CD4-positive, alpha-beta T cell treated with Interferon gamma for 1 hour (primary cell): ENCODE measurements around the gene SIX1.

Source experiments
- DNase-seq: peaks from one replicate; pipeline ENCODE4 v3.0.0-alpha.2; 2020

SIX1 gene

DNA sequence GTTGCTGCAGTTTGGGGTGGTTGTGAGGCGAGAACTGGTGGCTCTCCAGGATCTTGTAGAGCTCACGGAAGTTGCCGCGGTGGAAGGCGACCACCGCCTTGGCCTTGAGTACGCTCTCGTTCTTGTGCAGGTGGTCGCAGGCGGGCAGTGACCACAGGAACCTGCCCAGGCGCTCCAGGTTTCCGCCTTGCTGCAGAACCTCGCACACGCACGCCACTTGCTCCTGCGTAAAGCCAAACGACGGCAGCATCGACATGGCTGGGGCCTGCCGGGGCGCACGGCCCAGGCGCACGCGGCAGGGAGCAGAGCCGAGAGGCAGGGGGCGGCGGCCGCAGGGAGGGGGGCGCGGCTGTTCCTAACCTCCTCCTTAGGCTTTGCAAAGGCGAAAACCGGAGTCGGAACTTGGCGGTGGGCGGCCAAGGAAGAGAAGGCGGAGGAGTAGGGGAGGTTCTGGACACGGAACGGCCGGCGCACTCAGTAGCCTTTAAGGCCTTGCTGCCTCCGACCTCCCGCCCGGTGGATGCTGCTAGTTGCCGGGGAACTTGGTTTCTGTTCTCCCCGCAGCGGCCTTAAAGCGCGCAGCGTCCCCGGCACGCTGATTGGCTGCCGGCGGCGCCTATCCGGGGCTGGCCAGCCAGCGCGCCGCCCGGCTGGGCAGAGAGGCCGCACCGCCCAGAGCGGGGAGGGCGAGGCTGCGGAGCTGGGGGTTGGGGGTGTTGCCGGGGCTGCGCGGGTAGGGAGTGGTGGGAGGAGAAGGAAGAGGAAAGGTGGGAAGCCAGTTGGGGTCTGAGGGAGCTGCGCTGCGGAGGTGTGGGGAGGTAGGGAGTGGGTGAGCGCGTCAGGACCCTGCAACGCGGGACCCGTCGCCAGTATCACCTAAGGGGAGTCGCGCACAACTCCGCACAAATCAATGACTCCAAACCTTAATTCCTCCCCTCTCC, at the start of gene SIX1:
SIX1 (minus strand) TSS at position 544 of the 941 bp plus-strand sequence; CDS start at position 256, 288 bp downstream.
- no peak for DNase-seq

DNA sequence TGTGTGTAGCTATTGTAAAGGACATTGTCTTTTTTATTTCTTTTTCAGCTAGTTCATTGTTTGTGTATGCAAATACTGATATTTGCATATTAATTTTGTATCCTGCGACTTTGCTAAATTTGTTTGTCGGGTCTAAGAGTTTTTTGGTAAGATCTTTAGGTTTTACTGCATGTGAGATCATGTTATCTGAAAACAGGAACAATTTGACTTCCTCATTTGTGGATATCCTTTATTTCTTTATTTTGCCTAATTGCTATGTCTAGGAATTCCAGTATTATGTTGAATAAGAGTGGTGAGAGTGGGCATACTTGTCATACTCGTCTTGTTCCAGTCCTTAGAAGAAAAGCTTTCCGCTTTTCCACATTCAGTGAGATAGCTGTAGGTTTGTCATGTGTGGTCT, 46.0 kb upstream of the SIX1 start:
- DNase-seq: no peak

DNA sequence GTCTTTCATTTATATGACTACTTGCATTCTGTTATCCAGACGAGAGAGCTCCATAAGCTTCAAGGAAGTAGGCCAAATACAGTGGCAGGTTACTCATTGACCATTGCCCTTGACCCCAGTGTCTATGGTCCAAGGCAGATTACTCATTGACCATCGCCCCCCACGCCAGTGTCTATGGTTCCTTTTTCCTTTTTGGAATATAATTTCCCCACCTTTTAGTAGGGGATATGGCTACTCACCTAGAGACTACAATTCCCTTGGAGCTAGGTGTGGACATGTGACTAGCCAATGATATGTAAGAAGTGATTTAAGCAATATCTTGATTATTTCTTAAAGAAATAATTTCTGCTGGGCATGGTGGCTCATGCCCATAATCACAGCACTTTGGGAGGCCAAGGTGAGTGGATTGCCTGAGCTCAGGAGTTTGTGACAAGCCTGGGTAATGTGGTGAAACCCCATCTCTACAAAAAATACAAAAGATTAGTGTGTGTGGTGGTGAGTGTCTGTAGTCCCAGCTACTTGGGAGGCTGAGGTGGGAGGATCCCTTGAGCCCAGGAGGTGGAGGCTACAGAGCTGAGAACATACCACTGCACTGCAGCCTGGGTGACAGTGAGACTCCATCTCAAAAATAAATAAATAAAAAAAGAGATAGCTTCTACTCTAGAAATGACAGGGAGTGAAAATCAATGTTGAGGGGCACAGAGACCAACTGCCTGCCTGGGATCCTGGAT, 42.3 kb upstream of the SIX1 start:
- DNase-seq: no peak

DNA sequence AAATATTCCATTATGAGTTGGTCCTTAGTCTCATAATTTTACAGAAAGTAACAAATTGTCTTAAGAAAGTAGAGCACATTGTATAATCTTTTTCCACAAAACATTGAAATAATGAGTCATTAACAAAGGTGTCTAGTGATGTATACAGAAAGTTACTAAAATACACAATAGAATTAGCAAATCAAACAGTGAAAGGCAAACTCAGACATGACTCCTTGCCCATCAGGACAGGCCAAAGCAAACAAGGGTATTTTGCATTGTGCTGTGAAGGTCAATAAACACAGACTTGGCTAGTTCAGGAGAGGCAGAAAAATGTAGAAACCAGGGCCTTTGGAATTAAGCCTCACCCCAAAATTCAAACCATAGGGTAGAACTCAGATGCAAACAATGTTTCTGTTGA, 37.6 kb upstream of the SIX1 start:
- no peak for DNase-seq

DNA sequence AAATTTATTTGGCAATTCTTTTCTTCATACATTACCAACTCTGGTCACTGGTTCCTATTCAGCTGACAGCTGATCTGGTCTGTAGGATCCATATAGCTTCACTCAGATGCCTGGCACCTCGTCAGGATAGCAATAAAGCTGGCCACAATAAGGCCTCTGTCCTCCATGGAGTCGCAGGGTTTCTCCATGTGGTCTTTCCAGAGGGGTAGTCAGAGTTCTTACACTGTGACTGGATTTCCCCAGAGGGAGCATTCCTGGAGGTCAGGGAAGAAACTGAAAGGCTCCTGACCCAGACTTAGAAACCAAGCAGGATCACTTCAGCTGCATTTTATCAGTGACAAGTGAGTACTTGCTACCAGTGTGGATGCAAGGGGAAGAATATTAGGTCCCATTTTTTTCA, 34.9 kb upstream of the SIX1 start:
- DNase-seq: no peak

DNA sequence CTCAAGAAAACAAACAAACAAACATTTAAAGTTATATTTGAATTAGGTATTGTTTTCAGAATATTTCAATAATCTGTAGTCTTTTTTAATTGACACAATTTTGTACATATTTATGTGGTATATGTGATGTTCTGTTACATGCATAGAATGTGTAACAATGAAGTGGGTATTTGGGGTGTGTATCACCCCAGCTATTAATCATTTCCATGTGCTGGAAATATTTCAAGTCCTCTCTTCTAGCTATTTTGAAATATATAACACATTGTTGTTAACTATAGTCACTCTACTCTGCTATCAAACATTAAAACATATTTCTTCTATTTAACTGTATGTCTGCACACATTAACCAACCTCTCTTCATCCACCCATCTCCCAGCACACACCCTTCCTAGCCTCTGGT, 32.0 kb upstream of the SIX1 start:
- DNase-seq: no peak

DNA sequence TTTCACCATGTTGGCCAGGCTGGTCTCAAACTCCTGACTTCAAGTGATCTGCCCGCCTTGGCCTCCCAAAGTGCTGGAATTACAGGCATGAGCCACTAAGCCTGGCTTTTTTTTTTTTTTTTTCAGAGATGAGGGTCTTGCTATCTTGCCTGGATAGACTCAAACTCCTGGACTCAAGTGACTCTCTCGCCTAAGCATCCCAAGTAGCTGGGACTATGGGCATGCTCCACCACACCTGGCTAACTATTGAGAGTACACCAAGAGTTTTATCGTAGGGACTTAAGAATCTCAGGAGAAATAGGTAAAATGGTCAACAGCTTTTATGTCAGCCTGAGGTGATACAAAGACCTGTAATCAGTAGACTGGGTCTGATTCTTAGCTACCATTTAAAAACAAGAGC, 31.2 kb upstream of the SIX1 start:
- no peak for DNase-seq

DNA sequence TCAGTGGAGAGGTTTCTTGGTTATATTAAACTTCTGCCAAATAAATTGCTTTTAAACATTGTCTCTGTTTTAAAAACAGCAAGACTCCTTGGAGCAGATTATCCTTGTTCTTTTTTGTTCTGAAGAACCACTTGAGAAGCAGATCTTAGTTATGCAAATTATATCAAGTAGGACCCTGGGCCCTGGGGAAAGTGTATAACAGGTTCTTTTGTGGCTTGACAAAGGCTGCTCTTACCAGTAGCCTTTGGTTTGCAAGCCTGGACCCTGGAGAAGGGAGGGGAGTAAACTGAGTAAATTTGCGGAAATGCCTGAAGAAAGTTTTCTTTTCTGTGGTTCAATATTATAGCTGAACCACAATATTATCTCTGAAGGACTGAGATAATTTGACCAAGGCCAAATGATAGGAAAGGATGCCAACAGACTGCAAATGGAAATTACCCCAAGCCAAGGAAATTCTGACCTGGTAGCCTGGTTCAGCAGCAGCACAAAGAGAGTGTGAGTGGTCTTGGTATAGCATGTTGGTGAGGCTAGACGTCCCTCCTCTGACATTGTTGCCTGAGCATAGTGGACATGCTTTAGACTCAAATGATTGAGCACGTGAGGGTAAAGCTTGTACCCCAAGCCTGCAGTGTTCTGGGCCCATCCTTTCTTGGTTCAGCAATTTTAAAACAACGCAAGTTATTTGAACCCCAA, 30.4 kb upstream of the SIX1 start:
- DNase-seq: no peak

DNA sequence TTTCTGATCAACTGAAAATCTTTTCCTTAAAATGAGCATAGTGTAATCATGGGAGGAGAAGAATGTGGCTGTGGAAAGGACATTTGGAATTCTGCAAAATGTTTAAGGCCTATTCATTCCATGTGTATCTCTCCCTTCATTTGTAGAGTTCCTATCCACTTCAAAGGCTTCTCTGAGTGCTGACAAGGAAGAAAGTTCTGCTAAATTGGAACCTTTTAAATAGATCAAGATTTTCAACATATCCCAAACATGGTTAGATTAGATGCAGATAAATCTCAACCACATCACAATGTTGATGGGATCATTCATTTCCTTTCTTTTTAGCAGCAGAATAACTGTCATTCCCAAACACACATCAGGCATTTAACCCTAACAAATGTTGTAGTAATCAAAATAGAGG, 28.4 kb upstream of the SIX1 start:
- DNase-seq: no peak

DNA sequence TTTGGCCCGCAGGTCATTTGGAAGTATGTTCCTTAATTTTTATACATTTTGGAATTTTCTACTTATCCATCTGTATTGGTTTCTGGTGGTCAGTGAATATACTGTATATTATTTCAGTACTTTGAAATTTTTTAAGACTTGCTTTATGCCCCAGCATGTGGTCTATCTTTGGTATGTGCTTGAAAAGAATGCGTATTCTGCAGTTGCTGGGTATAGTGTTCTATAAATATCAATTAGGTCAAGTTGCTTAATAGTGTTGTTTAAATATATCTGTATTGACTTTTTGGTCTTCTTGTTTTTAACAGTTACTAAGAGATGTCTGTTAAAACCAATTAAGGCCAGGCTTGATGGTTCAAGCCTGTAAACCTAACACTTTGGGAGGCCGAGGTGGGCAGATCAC, 21.7 kb upstream of the SIX1 start:
- no peak for DNase-seq

DNA sequence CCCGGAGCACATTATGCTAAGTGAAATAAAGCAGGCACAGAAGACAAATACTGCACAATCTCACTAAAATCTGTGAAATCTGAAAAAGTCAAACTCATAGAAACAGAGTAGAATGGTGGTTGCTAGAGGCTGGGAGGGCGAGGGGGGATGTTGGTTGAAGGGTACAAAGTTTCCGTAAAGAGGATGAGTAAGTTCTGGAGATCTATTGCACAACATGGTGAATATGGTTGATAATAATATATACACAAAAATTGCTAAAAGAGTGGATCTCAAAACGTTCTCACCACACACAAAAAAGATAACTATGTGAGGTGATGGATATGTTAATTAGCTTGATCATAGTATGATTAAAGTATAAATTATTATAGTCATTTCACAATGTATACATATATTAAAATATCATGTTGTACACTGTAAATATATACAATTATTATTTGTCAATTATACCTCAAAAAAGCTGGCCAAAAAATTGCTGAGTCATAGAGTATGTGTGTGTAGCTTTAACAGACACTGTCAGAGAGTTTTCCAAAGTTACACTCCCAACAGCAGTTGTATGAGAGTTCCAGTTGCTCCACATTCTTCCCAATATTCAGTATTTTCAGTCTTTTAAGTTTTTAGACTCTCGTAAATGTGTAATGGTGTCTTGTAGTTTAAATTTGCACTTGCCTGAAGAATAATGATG, 19.3 kb upstream of the SIX1 start:
- no peak for DNase-seq

DNA sequence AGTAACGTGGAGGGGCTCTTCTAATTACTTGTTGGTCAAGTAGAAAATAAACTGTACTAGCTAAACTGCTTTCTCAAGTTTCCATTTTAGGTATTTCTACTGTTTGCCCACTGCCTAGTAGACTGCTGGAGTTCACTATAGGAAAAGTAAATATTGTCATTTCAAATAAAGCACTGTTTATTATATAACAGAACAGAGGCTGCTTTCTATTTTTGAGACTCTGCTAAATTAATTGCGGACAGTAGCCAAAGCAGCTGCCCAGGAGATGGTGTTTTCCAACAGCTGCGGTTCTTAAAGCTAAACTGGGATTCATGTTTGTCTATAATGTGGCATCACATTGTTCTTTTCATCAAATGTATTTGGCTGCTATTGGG, 15.9 kb upstream of the SIX1 start:
- no peak for DNase-seq

DNA sequence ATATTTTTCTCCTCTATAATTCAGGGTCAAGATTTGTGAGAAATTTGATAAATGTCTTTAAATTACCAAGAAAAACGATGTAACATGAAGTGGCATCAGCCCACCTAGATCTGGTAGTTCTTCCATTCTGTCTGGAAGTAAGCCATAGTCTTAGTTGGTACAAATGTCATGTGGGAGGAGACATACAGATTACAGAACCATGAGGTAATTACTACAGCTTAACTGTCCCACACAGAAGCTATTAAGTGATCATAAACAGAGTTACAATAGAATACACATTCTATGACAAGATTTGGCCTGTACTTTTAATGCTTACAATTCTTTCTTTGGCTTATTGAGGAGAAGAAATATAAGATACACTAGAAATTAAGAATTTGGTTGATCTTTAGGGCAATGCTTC, 13.7 kb upstream of the SIX1 start:
- DNase-seq: no peak

DNA sequence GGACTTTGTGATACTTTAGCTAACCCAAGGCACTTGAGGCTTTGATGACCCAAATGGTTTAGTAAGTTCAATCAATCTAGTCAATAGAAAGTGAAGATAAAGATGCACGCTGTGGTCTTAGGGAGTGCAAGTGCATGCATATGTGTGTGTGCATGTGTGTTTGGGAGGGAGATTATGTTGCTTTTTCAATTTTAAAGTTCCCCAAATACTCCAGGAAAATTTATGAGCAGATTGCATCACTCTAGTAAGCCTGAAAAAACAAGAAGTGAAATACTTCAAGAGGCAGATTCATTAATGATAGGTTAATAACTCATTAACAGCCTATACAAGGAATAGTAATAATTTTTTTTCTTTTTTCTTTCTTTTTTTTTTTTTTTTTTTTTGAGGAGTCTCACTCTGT, 12.4 kb upstream of the SIX1 start:
- DNase-seq: no peak

DNA sequence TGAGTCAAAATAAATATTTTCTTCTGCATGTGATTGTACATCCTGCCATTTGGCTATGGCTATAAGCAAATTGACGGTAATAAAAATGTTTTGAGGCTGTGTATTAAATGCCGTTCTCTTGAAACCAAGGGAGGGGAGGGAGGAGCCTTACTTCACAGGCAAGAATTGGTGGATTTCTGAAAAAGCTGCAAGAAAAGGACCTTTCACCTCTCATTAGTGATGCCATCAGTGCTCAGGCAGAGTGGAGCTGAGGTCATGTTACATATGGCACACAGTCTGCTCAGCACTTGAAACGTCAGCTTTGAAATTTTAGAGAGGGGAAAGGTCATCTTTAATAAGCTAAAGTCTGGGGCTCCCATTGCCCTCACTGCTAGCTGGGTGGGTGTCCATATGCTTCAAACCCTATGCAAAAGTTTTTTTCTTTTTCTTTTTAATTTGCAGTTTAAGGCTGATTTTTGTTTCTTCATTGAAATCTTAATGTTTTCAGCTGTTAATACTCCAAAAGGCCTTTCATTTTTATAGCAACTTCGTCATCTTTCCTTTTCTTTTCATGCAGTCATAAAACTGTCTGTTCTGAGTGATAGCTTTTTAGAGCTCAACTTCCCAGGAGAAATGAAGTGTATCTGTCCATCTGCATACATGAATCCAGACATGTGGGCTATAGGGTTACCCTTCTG, 9.8 kb upstream of the SIX1 start:
- DNase-seq: no peak

DNA sequence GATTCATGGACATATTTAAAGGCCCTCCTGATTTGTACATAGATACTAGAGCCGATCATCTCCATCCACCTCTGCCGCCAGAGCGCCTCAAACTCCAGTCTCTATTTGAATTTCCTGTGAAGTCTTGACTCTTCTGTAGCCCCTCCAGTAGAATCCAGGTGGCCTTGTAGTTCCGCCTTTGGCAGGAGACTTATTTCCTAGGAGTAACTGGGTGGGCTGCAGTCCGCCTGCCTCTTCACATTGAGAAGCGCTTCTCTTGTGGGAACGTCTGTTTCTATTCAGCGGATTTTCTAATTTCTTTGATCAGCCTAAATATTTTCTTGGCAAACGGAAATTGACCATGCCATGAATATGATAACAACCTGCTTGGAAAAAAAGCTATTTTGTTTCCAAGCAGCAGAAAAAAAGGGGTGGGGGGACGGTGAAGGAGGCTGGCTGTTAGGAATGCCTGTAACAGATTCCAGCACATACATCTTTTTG, 9.0 kb upstream of the SIX1 start:
- no peak for DNase-seq

DNA sequence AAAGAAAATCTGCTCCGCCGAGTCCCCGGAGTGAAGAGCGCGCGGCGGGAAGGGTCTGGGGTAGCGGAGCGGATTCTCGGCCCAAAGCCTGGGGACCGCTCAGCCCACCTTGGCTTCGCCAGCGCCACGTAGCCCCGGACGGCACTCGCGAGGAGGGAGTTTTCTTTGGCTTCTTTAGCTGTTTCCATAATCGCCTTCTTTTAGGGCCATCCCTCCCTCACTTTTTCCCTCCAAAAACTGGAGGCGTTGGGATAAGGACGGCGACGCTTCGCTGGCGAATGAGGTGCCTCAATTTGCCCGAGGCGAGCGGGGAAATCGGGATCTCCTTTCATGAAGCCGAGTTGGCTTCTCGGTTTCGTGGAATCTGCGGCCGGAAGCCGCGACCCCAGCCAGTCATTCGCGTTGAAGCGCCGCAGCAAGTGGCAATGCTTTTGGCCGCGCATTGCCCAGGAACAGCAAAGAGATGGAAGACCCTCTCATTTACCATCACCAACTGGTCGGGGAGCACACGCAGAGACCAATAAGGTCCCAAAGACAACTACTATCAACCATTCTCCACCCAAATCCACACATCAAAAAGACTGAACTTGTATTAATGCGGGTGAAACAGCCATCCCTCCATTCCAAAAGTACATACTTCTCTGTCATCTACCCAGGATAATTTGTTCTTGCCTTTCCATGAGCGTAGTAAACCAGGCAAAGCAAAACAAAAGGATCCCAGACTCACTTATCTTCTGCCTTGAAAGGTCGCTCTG, 8.4 kb upstream of the SIX1 start:
- DNase-seq: no peak

DNA sequence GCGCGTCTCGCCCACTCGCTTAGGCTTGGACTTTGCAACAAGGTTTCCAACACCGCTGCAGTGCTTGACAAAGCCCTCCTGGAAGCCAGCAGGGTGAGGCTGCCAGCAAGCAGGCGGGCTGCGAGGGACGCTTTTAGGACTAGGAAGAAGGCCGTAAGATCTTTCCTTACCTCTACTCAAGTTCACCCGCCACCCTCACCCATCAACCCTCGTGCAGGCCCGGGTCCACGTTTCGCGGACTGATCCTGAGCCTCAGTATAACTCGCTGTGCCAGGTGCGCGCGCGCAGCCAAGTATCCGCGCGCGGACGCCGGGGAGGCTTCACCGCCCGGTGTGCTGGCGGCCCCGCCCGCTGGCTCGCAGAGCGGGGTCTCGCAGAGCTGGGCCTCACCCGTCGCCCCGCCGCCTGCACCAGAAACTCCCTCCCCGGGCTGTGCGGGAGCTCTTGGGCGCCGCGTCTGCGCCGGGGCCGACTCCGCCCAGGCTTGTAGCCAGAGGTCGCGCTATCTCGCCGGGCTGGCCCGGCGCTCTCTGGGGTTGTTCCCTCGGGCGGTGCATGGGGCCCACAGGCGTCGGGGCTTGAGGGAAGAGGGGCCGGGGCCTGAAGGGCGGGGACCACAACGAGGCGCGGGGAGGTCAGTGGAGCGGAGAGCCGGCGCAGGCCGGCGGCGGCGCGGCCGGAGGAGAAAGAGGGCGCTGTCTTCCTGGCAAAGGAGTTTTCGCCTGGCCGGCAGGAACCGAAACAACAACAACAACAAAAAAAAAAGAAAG, 7.6 kb upstream of the SIX1 start:
- DNase-seq: peak; percentile 29

DNA sequence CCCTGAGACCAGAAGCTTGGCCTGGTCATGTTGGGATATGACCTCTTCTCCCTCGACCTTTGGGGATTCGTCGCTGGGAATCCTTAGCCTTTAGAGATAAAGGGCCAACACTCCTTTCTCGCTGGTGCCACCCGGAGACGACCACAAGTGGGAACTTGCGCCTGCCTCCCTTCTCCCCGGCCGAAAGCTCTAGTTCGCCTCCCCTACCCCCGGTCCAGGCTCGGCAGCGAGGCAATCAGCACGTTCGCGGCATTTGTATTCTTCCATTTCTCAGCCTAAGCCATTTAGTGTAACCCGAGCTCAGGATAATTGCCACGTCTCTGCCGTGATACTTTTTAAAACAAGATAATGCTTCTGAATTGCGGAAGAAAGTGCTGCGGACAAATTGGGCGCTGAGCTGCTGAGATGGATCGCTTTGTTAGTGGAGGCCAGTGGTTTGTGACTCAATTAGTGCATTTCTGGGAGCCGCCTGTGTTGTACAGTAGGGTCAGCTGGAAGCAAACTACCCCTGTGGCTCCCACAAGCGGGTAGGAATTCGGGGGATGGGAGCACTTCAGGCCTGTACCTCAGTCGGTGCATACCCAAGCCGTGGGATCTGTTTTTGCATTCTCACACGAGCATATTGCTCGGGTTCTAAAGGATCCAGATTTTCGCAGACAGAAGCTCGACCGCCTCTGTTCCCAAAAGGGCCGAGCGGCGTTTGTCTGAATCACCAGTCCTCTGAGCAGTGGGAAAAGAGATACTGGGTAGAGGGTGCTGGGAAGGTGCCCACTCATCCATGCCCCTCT, 6.8 kb upstream of the SIX1 start:
- DNase-seq: no peak
